Mesothelial cell of epicardium (in vitro differentiated cells): Measurements from ENCODE around the gene FRMD4A. TPM values are rescaled to one million over a fixed set of nuclear protein-coding genes. Genes with fewer than 3 reads are reported as not detected.

Experiments
- DNase-seq, 2 experiments: peaks; one replicate each; pipeline ENCODE4 v3.0.0; 2021; ENCODE audit warnings: low spot score in 2 of 2; ENCODE audit not compliant: unreplicated experiment in 2 of 2
- H3K27ac Mint-ChIP-seq: 2 replicates; pipeline ENCODE4 v1.8.0; 2021; ENCODE audit warnings: mixed read lengths
- H3K27me3 Mint-ChIP-seq: 2 replicates; pipeline ENCODE4 v1.8.0; 2021; ENCODE audit warnings: low read depth, mixed read lengths
- H3K36me3 Mint-ChIP-seq: 2 replicates; pipeline ENCODE4 v1.8.0; 2021; ENCODE audit warnings: mixed read lengths
- H3K4me1 Mint-ChIP-seq: 2 replicates; pipeline ENCODE4 v1.8.0; 2021; ENCODE audit warnings: mixed read lengths
- H3K4me3 Mint-ChIP-seq: 2 replicates; pipeline ENCODE4 v1.8.0; 2021; ENCODE audit warnings: mild to moderate bottlenecking, moderate library complexity, mixed read lengths
- H3K9me3 Mint-ChIP-seq: 2 replicates; pipeline ENCODE4 v1.8.0; 2021; ENCODE audit warnings: mixed read lengths
- total RNA-seq: library from RNA; stranded (reverse); gene quantifications from 3 replicates; pipeline ENCODE4 v1.2.1, GENCODE V29; 2021
- TF ChIP-seq, protein P1 (sequence below): fragments of 200-600 bp; sonication (generic); IDR thresholded peaks from one replicate; pipeline ENCODE4 v1.5.0; 2021; ENCODE audit warnings: antibody characterized with exemption; ENCODE audit not compliant: unreplicated experiment

Gene FRMD4A
- total RNA-seq, 1 donor from 2014 or later, result 45.0 TPM

DNA sequence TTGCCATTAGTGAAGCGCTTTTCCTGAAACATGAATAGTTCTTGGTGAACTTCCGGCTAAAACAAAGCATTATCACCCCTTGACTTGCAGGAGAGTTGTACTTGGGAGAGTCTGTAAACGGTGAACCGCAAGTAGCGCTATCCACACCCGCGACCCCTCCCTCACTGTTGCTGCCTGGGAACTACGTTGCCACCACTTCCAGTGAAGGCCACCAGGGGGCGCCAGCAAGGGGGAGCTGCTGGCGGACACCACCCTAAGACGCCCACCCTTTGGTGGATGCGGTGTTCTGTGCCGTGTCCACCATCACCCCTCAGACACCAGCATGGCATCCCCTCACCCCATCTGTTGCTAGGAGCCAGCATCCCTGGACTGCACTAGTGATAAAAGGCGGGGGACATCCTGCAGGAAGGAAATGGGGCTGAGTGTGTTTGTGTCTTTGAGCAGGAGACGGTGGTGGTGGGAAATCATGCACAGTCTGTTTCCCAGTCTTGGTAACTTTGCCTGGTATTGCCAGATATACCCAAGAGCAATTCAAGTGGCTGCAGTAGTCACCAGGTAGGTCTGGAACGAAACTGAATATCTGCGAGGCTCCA lies 298.2 kb downstream of the FRMD4A start:
- TF ChIP-seq, protein P1, sequence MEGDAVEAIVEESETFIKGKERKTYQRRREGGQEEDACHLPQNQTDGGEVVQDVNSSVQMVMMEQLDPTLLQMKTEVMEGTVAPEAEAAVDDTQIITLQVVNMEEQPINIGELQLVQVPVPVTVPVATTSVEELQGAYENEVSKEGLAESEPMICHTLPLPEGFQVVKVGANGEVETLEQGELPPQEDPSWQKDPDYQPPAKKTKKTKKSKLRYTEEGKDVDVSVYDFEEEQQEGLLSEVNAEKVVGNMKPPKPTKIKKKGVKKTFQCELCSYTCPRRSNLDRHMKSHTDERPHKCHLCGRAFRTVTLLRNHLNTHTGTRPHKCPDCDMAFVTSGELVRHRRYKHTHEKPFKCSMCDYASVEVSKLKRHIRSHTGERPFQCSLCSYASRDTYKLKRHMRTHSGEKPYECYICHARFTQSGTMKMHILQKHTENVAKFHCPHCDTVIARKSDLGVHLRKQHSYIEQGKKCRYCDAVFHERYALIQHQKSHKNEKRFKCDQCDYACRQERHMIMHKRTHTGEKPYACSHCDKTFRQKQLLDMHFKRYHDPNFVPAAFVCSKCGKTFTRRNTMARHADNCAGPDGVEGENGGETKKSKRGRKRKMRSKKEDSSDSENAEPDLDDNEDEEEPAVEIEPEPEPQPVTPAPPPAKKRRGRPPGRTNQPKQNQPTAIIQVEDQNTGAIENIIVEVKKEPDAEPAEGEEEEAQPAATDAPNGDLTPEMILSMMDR, result peak; percentile 80
- Mint-ChIP-seq H3K36me3 (no peaks in the 10 kb centered on the region), H3K27ac (no peak overlapping the region), H3K4me3 (no peak overlapping the region), H3K4me1 (no peaks in the 10 kb centered on the region), H3K9me3 (peaks cover 6% of the 10 kb centered on the region), H3K27me3 (peaks cover 11% of the 10 kb centered on the region)
- peak; percentile 25 to 55 for DNase-seq

DNA sequence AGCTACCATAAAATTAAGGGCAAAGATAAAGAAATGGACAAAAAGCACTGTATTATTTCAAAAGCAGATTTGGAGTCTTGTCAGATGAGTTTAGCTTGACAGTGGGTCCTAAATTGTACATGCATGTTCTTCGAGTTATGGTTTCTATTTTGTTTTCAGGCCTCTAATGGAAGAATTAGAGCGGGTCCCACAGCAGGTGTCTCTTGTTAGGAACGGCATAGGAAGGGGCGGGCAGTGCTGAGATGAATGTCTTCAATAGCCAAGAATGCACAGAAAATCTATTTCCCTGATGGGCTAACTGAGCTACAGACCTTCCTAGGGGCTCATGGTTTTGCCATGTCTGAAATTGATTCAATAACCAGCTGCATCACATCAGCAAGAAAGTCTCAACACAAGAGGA lies 304.4 kb downstream of the FRMD4A start:
- Mint-ChIP-seq H3K4me1 (peaks cover 24% of the 10 kb centered on the region), H3K4me3 (no peak overlapping the region), H3K27me3 (peaks cover 22% of the 10 kb centered on the region), H3K9me3 (peaks cover 6% of the 10 kb centered on the region), H3K27ac (no peak overlapping the region), H3K36me3 (no peaks in the 10 kb centered on the region)
- TF ChIP-seq, protein P1, result no peak
- no peak for DNase-seq

DNA sequence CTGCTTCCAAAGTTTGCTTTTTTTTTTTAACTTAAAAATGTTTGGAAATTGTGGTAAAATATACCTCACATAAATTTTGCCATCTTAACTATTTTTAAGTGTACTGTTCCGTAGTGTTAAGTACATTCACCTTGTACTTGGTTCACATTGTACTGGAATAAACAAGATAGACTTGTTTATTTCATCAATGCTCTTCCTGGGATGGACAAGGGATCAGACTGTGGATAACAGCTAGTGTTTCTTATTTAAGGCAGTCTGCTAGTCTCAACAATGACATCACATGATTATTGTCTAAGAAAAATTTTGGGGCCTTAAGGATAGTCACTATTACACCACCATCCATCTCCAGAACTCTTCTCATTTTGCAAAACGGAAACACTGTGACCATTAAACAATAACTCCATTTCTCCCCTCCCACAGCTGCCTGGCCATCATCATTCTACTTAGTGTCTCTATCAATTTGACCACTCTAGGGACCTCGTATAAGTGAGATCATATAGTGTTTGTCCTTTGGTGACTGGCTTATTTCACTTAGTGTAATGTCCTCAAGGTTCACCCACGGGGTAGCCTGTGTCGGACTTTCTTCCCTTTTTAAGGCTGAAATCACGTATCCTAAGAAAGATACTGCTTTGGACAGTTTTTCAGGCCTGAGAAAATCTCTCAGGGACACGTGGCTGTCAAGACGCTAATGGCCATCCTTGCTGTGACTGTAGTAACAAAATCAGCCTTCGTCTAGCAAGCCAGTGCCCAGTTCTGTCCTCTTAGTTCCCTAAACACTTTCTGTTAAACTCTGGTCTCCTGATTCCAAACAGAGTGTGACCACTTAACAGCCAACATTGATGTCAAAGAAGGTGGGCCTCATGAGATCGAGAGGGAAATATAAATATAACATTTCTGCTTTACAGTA lies 305.2 kb downstream of the FRMD4A start:
- Mint-ChIP-seq H3K4me3 (no peak overlapping the region), H3K27ac (no peak overlapping the region), H3K36me3 (no peaks in the 10 kb centered on the region), H3K9me3 (peaks cover 6% of the 10 kb centered on the region), H3K27me3 (peaks cover 26% of the 10 kb centered on the region), H3K4me1 (peaks cover 25% of the 10 kb centered on the region)
- TF ChIP-seq, protein P1, result no peak
- no peak for DNase-seq

DNA sequence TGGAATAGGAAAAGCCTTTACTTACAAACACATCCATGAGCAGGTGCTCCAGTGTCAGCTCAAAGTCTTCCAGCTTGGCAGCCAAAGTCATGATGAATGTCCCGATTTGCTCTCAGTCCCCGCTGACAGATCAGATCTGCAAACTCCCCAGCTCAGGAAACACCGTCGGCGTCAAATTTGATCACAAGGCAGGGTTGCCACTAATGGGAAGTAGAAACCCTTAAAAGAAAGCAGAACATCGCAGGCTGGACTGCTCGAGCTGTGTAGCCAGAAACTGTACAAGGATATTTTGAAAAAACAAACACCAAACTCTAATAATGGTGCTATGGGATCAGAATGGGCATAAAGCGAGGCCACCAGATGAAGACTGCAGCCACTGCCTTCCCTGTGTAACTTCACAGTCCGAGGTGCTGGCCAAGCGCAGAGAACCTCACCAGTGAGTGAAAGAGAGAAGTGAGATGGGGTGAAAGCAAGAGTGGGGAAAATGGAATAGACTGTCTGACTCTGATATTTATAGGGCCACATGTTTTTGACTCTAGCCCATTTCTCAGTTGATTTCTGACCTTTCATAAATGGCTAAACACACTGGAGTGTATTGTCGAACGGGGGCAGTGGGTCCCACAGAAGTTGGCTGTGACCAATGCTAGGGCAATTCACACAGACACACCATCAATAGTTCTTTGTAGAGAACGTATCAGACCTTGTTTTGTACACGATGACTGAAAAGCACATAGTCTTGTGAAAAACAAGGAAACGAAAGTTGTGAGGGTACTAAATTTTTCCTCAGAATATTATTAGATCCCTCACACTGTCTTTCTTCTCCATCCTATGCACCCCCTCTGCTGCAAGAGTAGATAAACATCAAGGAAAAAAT lies 306.2 kb downstream of the FRMD4A start:
- TF ChIP-seq, protein P1, result no peak
- Mint-ChIP-seq H3K36me3 (no peaks in the 10 kb centered on the region), H3K27ac (no peak overlapping the region), H3K4me3 (no peak overlapping the region), H3K9me3 (no peaks in the 10 kb centered on the region), H3K27me3 (peaks cover 21% of the 10 kb centered on the region), H3K4me1 (peaks cover 26% of the 10 kb centered on the region)
- DNase-seq, result no peak

DNA sequence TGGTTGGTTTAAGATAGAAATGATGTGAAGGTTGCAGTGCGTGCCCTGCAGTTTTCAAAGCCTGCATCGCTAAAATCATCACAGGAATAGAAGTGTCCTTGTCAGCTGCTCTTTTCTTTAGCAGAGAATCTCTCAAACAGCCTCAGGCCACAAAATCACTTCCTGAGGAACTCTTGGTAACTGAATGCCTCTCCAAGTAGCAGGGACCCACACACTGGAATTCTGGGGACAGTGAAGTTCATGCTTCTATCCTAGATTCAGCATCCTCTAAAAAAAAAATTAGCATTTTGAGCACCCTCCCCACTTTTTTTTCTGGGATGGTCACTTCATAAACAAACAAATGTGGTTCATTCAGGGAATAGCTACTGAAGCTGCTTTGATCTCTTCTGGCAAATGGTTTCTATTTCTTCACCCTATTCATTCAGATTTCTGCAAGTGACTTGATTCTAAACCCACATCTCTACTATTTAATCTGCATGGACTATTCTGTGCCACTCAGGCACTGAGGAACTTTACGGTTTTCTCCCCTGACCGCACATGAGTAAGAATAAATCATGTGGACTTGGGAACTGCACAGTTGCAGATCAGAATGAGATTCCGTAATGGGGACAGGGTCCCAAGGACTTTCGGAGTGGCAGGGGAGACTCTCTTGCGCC lies 306.9 kb downstream of the FRMD4A start:
- Mint-ChIP-seq H3K9me3 (peaks cover 3% of the 10 kb centered on the region), H3K27ac (peak overlapping the region; percentile 43), H3K36me3 (no peaks in the 10 kb centered on the region), H3K4me1 (peaks cover 26% of the 10 kb centered on the region), H3K4me3 (no peak overlapping the region), H3K27me3 (peaks cover 17% of the 10 kb centered on the region)
- no peak for DNase-seq
- TF ChIP-seq, protein P1, result no peak
